ENCODE data around the gene SLC13A3.

The SLC13A3 gene

GRCh38 chr20:46552460-46553420, 98.5 kb downstream of the SLC13A3 start:
- peak; percentile 88 for DNase-seq

- DNase-seq = no peak
Observed at GRCh38 chr20:46551522-46552381, 99.5 kb downstream of the SLC13A3 start.

GRCh38 chr20:46550461-46550860, 100.8 kb downstream of the SLC13A3 start, which contains the start of gene OCSTAMP:
Gene OCSTAMP (minus strand): TSS chr20:46550654. CDS start chr20:46550560, 94 bp downstream.
- peak; percentile 43 for DNase-seq

- peak; percentile 35 for DNase-seq
Observed at GRCh38 chr20:46549188-46549972, 101.9 kb downstream of the SLC13A3 start.

GRCh38 chr20:46548688-46549087, 102.6 kb downstream of the SLC13A3 start:
- DNase-seq = no peak

- DNase-seq = no peak
Observed at GRCh38 chr20:46547995-46548394, 103.3 kb downstream of the SLC13A3 start.

- DNase-seq = no peak
Observed at GRCh38 chr20:46546936-46547335, 104.3 kb downstream of the SLC13A3 start.

GRCh38 chr20:46546298-46546697, 105.0 kb downstream of the SLC13A3 start:
- no peak for DNase-seq

- DNase-seq = no peak
Observed at GRCh38 chr20:46545827-46546138, 105.5 kb downstream of the SLC13A3 start.

GRCh38 chr20:46545077-46545826, 106.0 kb downstream of the SLC13A3 start:
- peak; percentile 85 for DNase-seq

GRCh38 chr20:46544576-46544975, 106.7 kb downstream of the SLC13A3 start:
- DNase-seq = peak; percentile 46

- no peak for DNase-seq
Observed at GRCh38 chr20:46543959-46544358, 107.3 kb downstream of the SLC13A3 start.

GRCh38 chr20:46543033-46543432, 108.2 kb downstream of the SLC13A3 start:
- DNase-seq = no peak

- no peak for DNase-seq
Observed at GRCh38 chr20:46541229-46541935, 109.9 kb downstream of the SLC13A3 start.

GRCh38 chr20:46539113-46539512, 112.1 kb downstream of the SLC13A3 start:
- no peak for DNase-seq

- DNase-seq = no peak
Observed at GRCh38 chr20:46530640-46531039, 120.6 kb downstream of the SLC13A3 start.

- peak; percentile 60 for DNase-seq
Observed at GRCh38 chr20:46523696-46524328, 127.4 kb downstream of the SLC13A3 start.

GRCh38 chr20:46523108-46523507, 128.2 kb downstream of the SLC13A3 start:
- no peak for DNase-seq

- DNase-seq = peak; percentile 84
Observed at GRCh38 chr20:46520976-46521579, 130.2 kb downstream of the SLC13A3 start.

GRCh38 chr20:46520540-46520939, 130.7 kb downstream of the SLC13A3 start:
- DNase-seq = no peak

Measured in hematopoietic multipotent progenitor cell treated with erythropoietin and hydrocortisone succinate and interleukin-3 and kit ligand, for 4 days (in vitro differentiated cells).